Measurements from ENCODE around the gene FTL. TPM values are rescaled to one million over a fixed set of nuclear protein-coding genes. Genes with fewer than 3 reads are reported as not detected.

Gene FTL
- total RNA-seq, 1 donor from 2014 or later: 2,544 TPM

- TF ChIP-seq CTCF (IDR thresholded peaks at IDR 0.05; ENCODE audit: unreplicated experiment): no peak
- Mint-ChIP-seq H3K4me3 (ENCODE audit: low read depth) (no peak overlapping the region), H3K9me3 (ENCODE audit: low read depth) (no peaks in the 10 kb centered on the region), H3K27me3 (no peaks in the 10 kb centered on the region), H3K4me1 (ENCODE audit: low read depth) (no peaks in the 10 kb centered on the region), H3K27ac (no peak overlapping the region), H3K36me3 (ENCODE audit: insufficient read depth) (peaks cover 2% of the 10 kb centered on the region)
- DNase-seq (ENCODE audit: low spot score, unreplicated experiment): no peak
Observed at GRCh38 chr19:48940902-48941301, 24.2 kb upstream of the FTL start.

- DNase-seq (ENCODE audit: low spot score, unreplicated experiment): no peak
- peaks cover 1% of the 10 kb centered on the region for H3K36me3 Mint-ChIP-seq (ENCODE audit: insufficient read depth)
- H3K27ac Mint-ChIP-seq: no peak overlapping the region
- no peak overlapping the region for H3K4me3 Mint-ChIP-seq (ENCODE audit: low read depth)
- H3K9me3 Mint-ChIP-seq (ENCODE audit: low read depth): no peaks in the 10 kb centered on the region
- no peaks in the 10 kb centered on the region for H3K4me1 Mint-ChIP-seq (ENCODE audit: low read depth)
- no peak for TF ChIP-seq CTCF (IDR thresholded peaks at IDR 0.05; ENCODE audit: unreplicated experiment)
- no peaks in the 10 kb centered on the region for H3K27me3 Mint-ChIP-seq
Observed at GRCh38 chr19:48943081-48943480, 22.0 kb upstream of the FTL start.

GRCh38 chr19:48945415-48945814, 19.7 kb upstream of the FTL start:
- H3K4me3 Mint-ChIP-seq (ENCODE audit: low read depth): no peak overlapping the region
- DNase-seq (ENCODE audit: low spot score, unreplicated experiment): no peak
- peaks cover 1% of the 10 kb centered on the region for H3K36me3 Mint-ChIP-seq (ENCODE audit: insufficient read depth)
- TF ChIP-seq CTCF (IDR thresholded peaks at IDR 0.05; ENCODE audit: unreplicated experiment): no peak
- no peaks in the 10 kb centered on the region for H3K4me1 Mint-ChIP-seq (ENCODE audit: low read depth)
- no peaks in the 10 kb centered on the region for H3K27me3 Mint-ChIP-seq
- no peak overlapping the region for H3K27ac Mint-ChIP-seq
- no peaks in the 10 kb centered on the region for H3K9me3 Mint-ChIP-seq (ENCODE audit: low read depth)

- no peaks in the 10 kb centered on the region for H3K4me1 Mint-ChIP-seq (ENCODE audit: low read depth)
- H3K27ac Mint-ChIP-seq: no peak overlapping the region
- no peak for TF ChIP-seq CTCF (IDR thresholded peaks at IDR 0.05; ENCODE audit: unreplicated experiment)
- peaks cover 1% of the 10 kb centered on the region for H3K36me3 Mint-ChIP-seq (ENCODE audit: insufficient read depth)
- H3K27me3 Mint-ChIP-seq: no peaks in the 10 kb centered on the region
- no peak overlapping the region for H3K4me3 Mint-ChIP-seq (ENCODE audit: low read depth)
- H3K9me3 Mint-ChIP-seq (ENCODE audit: low read depth): no peaks in the 10 kb centered on the region
- no peak for DNase-seq (ENCODE audit: low spot score, unreplicated experiment)
Observed at GRCh38 chr19:48945817-48946216, 19.3 kb upstream of the FTL start.

- Mint-ChIP-seq H3K9me3 (ENCODE audit: low read depth) (no peaks in the 10 kb centered on the region), H3K36me3 (ENCODE audit: insufficient read depth) (no peaks in the 10 kb centered on the region), H3K4me3 (ENCODE audit: low read depth) (no peak overlapping the region), H3K4me1 (ENCODE audit: low read depth) (no peaks in the 10 kb centered on the region), H3K27me3 (no peaks in the 10 kb centered on the region), H3K27ac (no peak overlapping the region)
- no peak for DNase-seq (ENCODE audit: low spot score, unreplicated experiment)
- no peak for TF ChIP-seq CTCF (IDR thresholded peaks at IDR 0.05; ENCODE audit: unreplicated experiment)
Observed at GRCh38 chr19:48946463-48947257, 18.4 kb upstream of the FTL start.

Measured in progenitor cell of endocrine pancreas (in vitro differentiated cells).